ENCODE results near the gene ZNF318.

The ZNF318 gene

DNA sequence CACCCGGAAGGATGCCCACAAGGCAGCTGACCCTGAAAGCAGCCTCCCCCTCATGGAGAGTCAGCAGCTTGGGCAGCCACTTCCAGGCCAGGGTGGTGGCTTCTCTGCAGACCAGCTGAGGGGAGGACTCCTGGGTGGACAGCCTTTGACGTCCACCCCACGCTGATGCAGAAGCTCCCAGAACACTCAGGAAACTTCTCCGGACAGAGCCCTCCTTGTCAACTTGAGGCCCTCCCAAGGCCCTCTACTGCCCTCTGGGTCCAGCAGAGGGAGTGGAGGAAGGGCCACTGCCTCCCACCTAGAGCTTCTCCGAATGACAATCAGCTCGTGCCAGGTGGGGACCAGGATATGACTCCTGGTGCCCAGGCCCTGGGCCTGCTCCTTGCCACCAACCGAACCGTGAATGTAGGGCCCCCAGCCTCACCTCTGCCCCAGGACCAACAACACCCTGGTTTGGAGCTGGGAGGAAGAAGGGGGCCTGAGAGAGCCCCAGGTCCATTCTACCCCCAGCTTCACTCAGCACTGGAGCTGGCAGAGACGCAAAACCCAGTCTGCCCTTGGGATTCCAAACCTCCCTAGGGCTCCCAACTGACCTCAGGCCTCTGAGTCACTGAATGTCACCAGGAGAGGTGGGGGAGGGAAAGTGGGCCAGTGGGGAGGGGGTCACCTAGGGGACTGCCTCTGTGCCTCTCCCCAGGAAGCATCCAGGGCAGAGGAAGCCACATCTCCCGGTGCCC is 82.3 kb downstream of the ZNF318 start:
- H3K4me3 ChIP-seq (ENCODE audit: low read depth, low read length), result no peak overlapping the region

DNA sequence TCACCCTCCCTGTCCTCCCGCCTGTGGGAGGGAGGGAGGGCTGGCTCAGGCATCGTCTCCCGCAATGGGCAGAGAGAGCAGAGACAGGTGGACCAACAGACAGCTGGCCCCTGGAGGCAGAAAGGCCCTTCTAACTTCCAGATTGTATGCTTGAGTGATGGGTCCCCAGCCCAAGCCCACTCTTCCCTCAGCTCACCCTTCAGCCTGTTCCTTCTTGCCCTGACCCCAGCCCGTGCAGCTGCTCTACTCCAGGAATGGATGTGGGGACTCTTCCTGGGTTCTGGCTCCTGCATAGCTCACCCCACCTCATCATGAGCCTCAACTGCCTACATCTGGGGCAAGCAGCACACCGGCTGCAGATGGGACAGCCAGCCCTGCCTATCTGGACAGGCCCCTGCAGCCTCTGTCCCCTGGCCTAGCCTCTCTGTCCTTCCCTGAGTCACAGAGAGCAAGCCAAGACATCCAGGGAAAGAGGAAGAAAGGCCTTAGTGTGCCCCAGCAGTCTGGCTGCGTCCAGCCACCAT is 82.9 kb downstream of the ZNF318 start:
- no peak overlapping the region for H3K4me3 ChIP-seq (ENCODE audit: low read depth, low read length)

Data from iPS-11a (cell line).